Mesothelial cell of epicardium (in vitro differentiated cells): ENCODE results near the gene TLR5. TPM values are rescaled to one million over a fixed set of nuclear protein-coding genes. Genes with fewer than 3 reads are reported as not detected.

Experiments used
- DNase-seq, 2 experiments: peaks; one replicate each; pipeline ENCODE4 v3.0.0; 2021; ENCODE audit warnings: low spot score in 2 of 2; ENCODE audit not compliant: unreplicated experiment in 2 of 2
- H3K27ac Mint-ChIP-seq: 2 replicates; pipeline ENCODE4 v1.8.0; 2021; ENCODE audit warnings: mixed read lengths
- H3K27me3 Mint-ChIP-seq: 2 replicates; pipeline ENCODE4 v1.8.0; 2021; ENCODE audit warnings: low read depth, mixed read lengths
- H3K36me3 Mint-ChIP-seq: 2 replicates; pipeline ENCODE4 v1.8.0; 2021; ENCODE audit warnings: mixed read lengths
- H3K4me1 Mint-ChIP-seq: 2 replicates; pipeline ENCODE4 v1.8.0; 2021; ENCODE audit warnings: mixed read lengths
- H3K4me3 Mint-ChIP-seq: 2 replicates; pipeline ENCODE4 v1.8.0; 2021; ENCODE audit warnings: mild to moderate bottlenecking, moderate library complexity, mixed read lengths
- H3K9me3 Mint-ChIP-seq: 2 replicates; pipeline ENCODE4 v1.8.0; 2021; ENCODE audit warnings: mixed read lengths
- CTCF ChIP-seq: fragments of 200-600 bp; sonication (generic); IDR thresholded peaks from one replicate; pipeline ENCODE4 v1.5.0; 2021; ENCODE audit warnings: antibody characterized with exemption; ENCODE audit not compliant: unreplicated experiment
- total RNA-seq: library from RNA; stranded (reverse); gene quantifications from 3 replicates; pipeline ENCODE4 v1.2.1, GENCODE V29; 2021

Gene TLR5
- total RNA-seq, 1 donor from 2014 or later: 2.5 TPM

GRCh38 chr1:223084464-223084866 lies 58.6 kb downstream of the TLR5 start:
- no peaks in the 10 kb centered on the region for H3K9me3 Mint-ChIP-seq
- no peaks in the 10 kb centered on the region for H3K36me3 Mint-ChIP-seq
- no peak for DNase-seq
- TF ChIP-seq CTCF: no peak
- no peak overlapping the region for H3K4me3 Mint-ChIP-seq
- peak overlapping the region; percentile 52 for H3K27ac Mint-ChIP-seq
- no peaks in the 10 kb centered on the region for H3K27me3 Mint-ChIP-seq
- H3K4me1 Mint-ChIP-seq: peaks cover 55% of the 10 kb centered on the region

GRCh38 chr1:223083831-223084230 lies 59.2 kb downstream of the TLR5 start:
- no peak overlapping the region for H3K4me3 Mint-ChIP-seq

GRCh38 chr1:223082914-223083313 lies 60.1 kb downstream of the TLR5 start:
- Mint-ChIP-seq H3K27ac (no peak overlapping the region), H3K27me3 (no peaks in the 10 kb centered on the region), H3K4me1 (peaks cover 47% of the 10 kb centered on the region), H3K9me3 (no peaks in the 10 kb centered on the region), H3K4me3 (no peak overlapping the region), H3K36me3 (no peaks in the 10 kb centered on the region)
- no peak for DNase-seq
- no peak for TF ChIP-seq CTCF

More at GRCh38 chr1:223083831-223084230, 59.2 kb downstream of the TLR5 start:
- H3K4me1 Mint-ChIP-seq: peaks cover 55% of the 10 kb centered on the region
- no peak for DNase-seq
- H3K36me3 Mint-ChIP-seq: no peaks in the 10 kb centered on the region
- TF ChIP-seq CTCF: no peak
- H3K9me3 Mint-ChIP-seq: no peaks in the 10 kb centered on the region
- peak overlapping the region; percentile 40 for H3K27ac Mint-ChIP-seq
- no peaks in the 10 kb centered on the region for H3K27me3 Mint-ChIP-seq

- Mint-ChIP-seq H3K9me3 (no peaks in the 10 kb centered on the region), H3K4me1 (peaks cover 48% of the 10 kb centered on the region), H3K27me3 (no peaks in the 10 kb centered on the region), H3K27ac (peak overlapping the region; percentile 97), H3K4me3 (peak overlapping the region; percentile 18), H3K36me3 (no peaks in the 10 kb centered on the region)
- DNase-seq: peak; percentile 85 to 92
- peak; percentile 87 for TF ChIP-seq CTCF
These were observed 61.7 kb downstream of the TLR5 start for GRCh38 chr1:223081181-223081994.

GRCh38 chr1:223079498-223079897 lies 63.5 kb downstream of the TLR5 start:
- no peak for TF ChIP-seq CTCF
- H3K4me3 Mint-ChIP-seq: no peak overlapping the region
- peaks cover 51% of the 10 kb centered on the region for H3K4me1 Mint-ChIP-seq
- peak overlapping the region; percentile 32 for H3K27ac Mint-ChIP-seq
- H3K36me3 Mint-ChIP-seq: no peaks in the 10 kb centered on the region
- DNase-seq: no peak
- H3K9me3 Mint-ChIP-seq: peaks cover 4% of the 10 kb centered on the region
- H3K27me3 Mint-ChIP-seq: no peaks in the 10 kb centered on the region
